DND-41 (cell line): ENCODE measurements around the gene LPAR5.
"Not testable (repeated sequence)": the region's sequence is repeated elsewhere in the genome, so short reads cannot be mapped to it uniquely, and the experiment has no call there.

Experiments
- ATAC-seq: fragments of 200-7000 bp; cut with Tn5 transposase; 3 replicates; pipeline ENCODE4 v1.9.1; 2021; ENCODE audit warnings: low read depth; ENCODE audit not compliant: insufficient read depth
- DNase-seq: peaks from one replicate; pipeline ENCODE4 v3.0.0-alpha.2; 2020
- H2AFZ ChIP-seq: 2 replicates; pipeline ENCODE4 v1.6.0; 2012; ENCODE audit warnings: low read depth, low read length
- H3K27ac ChIP-seq: 2 replicates; pipeline ENCODE4 v1.5.1; 2012; ENCODE audit warnings: low read length, inconsistent platforms
- H3K27me3 ChIP-seq: fragments of 200-600 bp; sonication (generic); 2 replicates; pipeline ENCODE4 v1.6.0; 2012; ENCODE audit warnings: low read length, mild to moderate bottlenecking, inconsistent platforms; ENCODE audit not compliant: insufficient read depth, poor library complexity
- H3K36me3 ChIP-seq: 2 replicates; pipeline ENCODE4 v1.5.1; 2012; ENCODE audit warnings: low read length, inconsistent platforms; ENCODE audit not compliant: insufficient read depth
- H3K4me1 ChIP-seq: 2 replicates; pipeline ENCODE4 v1.5.1; 2012; ENCODE audit warnings: mild to moderate bottlenecking, low read length; ENCODE audit not compliant: insufficient read depth
- H3K4me2 ChIP-seq: 2 replicates; pipeline ENCODE4 v1.6.0; 2012; ENCODE audit warnings: mild to moderate bottlenecking, moderate library complexity, low read length, inconsistent platforms; ENCODE audit not compliant: insufficient read depth
- H3K4me3 ChIP-seq, 2 experiments: fragments of 200-600 bp in 1 of 2; shearing (Covaris generic) in 1 of 2; 2 replicates each; pipeline ENCODE4 v1.5.1; 2012 to 2016; ENCODE audit warnings: inconsistent platforms in 2 of 2, low read length in 2 of 2, mild to moderate bottlenecking in 2 of 2, low read depth in 1 of 2, moderate library complexity in 1 of 2
- H3K79me2 ChIP-seq: 2 replicates; pipeline ENCODE4 v1.6.0; 2012; ENCODE audit warnings: low read length, inconsistent platforms; ENCODE audit not compliant: insufficient read depth
- H3K9ac ChIP-seq: 2 replicates; pipeline ENCODE4 v1.6.0; 2012; ENCODE audit warnings: low read depth, mild to moderate bottlenecking, inconsistent platforms, low read length, moderate library complexity
- H3K9me3 ChIP-seq: 2 replicates; pipeline ENCODE4 v1.5.1; 2012; ENCODE audit warnings: low read length, moderate library complexity, mild to moderate bottlenecking, inconsistent platforms; ENCODE audit not compliant: insufficient read depth, severe bottlenecking
- H4K20me1 ChIP-seq: 2 replicates; pipeline ENCODE4 v1.6.0; 2012; ENCODE audit warnings: low read length; ENCODE audit not compliant: insufficient read depth
- EZH2 ChIP-seq: IDR thresholded peaks from 3 replicates; pipeline ENCODE4 v1.6.1; 2012; ENCODE audit warnings: borderline replicate concordance, low read depth, mild to moderate bottlenecking, moderate library complexity, low read length, inconsistent platforms; ENCODE audit not compliant: severe bottlenecking
- TF ChIP-seq, protein P1 (sequence below): IDR thresholded peaks from 2 replicates; pipeline ENCODE4 v1.5.1; 2012; ENCODE audit warnings: borderline replicate concordance, low read length, moderate library complexity, mild to moderate bottlenecking; ENCODE audit not compliant: poor library complexity, severe bottlenecking; ENCODE audit errors: extremely low read depth

Gene LPAR5

GRCh38 chr12:6592087-6592486 lies 43.7 kb downstream of the LPAR5 start:
- Histone ChIP-seq H4K20me1 (peaks cover 20% of the 10 kb centered on the region), H3K4me2 (no peak overlapping the region), H3K27ac (no peak overlapping the region), H3K36me3 (peaks cover 98% of the 10 kb centered on the region), H3K79me2 (peaks cover 41% of the 10 kb centered on the region), H3K9ac (no peak overlapping the region), H3K4me1 (no peaks in the 10 kb centered on the region), H3K4me3 (no peak overlapping the region), H3K27me3 (no peaks in the 10 kb centered on the region), H3K9me3 (no peaks in the 10 kb centered on the region), H2AFZ (no peak overlapping the region)
- DNase-seq (no peak), ATAC-seq (no peak)
- TF ChIP-seq EZH2, result no peak
- TF ChIP-seq, protein P1, sequence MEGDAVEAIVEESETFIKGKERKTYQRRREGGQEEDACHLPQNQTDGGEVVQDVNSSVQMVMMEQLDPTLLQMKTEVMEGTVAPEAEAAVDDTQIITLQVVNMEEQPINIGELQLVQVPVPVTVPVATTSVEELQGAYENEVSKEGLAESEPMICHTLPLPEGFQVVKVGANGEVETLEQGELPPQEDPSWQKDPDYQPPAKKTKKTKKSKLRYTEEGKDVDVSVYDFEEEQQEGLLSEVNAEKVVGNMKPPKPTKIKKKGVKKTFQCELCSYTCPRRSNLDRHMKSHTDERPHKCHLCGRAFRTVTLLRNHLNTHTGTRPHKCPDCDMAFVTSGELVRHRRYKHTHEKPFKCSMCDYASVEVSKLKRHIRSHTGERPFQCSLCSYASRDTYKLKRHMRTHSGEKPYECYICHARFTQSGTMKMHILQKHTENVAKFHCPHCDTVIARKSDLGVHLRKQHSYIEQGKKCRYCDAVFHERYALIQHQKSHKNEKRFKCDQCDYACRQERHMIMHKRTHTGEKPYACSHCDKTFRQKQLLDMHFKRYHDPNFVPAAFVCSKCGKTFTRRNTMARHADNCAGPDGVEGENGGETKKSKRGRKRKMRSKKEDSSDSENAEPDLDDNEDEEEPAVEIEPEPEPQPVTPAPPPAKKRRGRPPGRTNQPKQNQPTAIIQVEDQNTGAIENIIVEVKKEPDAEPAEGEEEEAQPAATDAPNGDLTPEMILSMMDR, result no peak

DNA sequence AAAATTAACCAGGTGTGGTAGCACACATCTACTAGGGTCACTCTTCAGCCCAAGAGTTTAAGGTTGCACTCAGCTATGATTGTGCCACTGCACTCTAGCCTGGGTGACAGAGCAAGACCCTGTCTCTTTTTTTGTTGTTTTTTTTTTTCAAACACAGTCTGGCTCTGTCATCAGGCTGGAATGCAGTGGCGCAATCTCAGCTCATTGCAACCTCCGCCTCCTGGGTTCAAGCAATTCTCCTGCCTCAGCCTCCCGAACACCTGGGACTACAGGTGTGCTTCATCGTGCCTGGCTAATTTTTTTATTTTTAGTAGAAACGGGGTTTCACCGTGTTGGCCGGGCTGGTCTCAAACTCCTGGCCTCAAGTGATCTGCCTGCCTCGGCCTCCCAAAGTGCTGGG lies 49.2 kb downstream of the LPAR5 start:
- Histone ChIP-seq H3K36me3 (peaks cover 97% of the 10 kb centered on the region), H3K79me2 (peaks cover 23% of the 10 kb centered on the region), H4K20me1 (peaks cover 12% of the 10 kb centered on the region; the same call in 1 of the 2 replicates)
- H3K4me2 ChIP-seq, H3K27ac ChIP-seq, H3K27me3 ChIP-seq, ATAC-seq, H3K4me1 ChIP-seq, H3K4me3 ChIP-seq, H3K9me3 ChIP-seq, H2AFZ ChIP-seq, H3K9ac ChIP-seq, DNase-seq: not testable (repeated sequence)

GRCh38 chr12:6584293-6584692 lies 51.5 kb downstream of the LPAR5 start:
- Histone ChIP-seq H3K4me1 (no peaks in the 10 kb centered on the region), H3K9me3 (no peaks in the 10 kb centered on the region), H4K20me1 (peaks cover 7% of the 10 kb centered on the region; the same call in 1 of the 2 replicates), H3K36me3 (peaks cover 96% of the 10 kb centered on the region), H3K4me2 (no peak overlapping the region), H3K27me3 (no peaks in the 10 kb centered on the region), H2AFZ (no peak overlapping the region), H3K79me2 (peaks cover 15% of the 10 kb centered on the region), H3K27ac (no peak overlapping the region), H3K9ac (no peak overlapping the region), H3K4me3 (no peak overlapping the region)
- no peak for DNase-seq
- TF ChIP-seq, protein P1, result no peak
- no peak for TF ChIP-seq EZH2
- no peak for ATAC-seq

GRCh38 chr12:6582959-6583358 lies 52.8 kb downstream of the LPAR5 start:
- Histone ChIP-seq H3K4me3 (no peak overlapping the region), H3K36me3 (peaks cover 95% of the 10 kb centered on the region), H3K27ac (no peak overlapping the region), H3K9me3 (no peaks in the 10 kb centered on the region), H3K4me2 (no peak overlapping the region), H3K79me2 (peaks cover 12% of the 10 kb centered on the region), H3K27me3 (no peaks in the 10 kb centered on the region), H2AFZ (no peak overlapping the region), H3K9ac (no peak overlapping the region), H4K20me1 (peaks cover 7% of the 10 kb centered on the region; the same call in 1 of the 2 replicates), H3K4me1 (no peaks in the 10 kb centered on the region)
- TF ChIP-seq, protein P1, result no peak
- no peak for TF ChIP-seq EZH2
- DNase-seq (no peak), ATAC-seq (no peak)
